CD14-positive monocyte (primary cell): ENCODE measurements around the gene WT1. TPM values are rescaled to one million over a fixed set of nuclear protein-coding genes. Genes with fewer than 3 reads are reported as not detected.

Source experiments
- DNase-seq, 3 donors: peaks; one replicate each; pipeline ENCODE4 v3.0.0-alpha.2; 2011 to 2022
- H2AFZ ChIP-seq: 2 replicates; pipeline ENCODE4 v1.6.0; 2012; ENCODE audit warnings: mild to moderate bottlenecking, low read depth, low read length, inconsistent platforms; ENCODE audit not compliant: insufficient read depth, poor library complexity, severe bottlenecking
- H3K27ac ChIP-seq, 2 donors: 1 replicate in 1 of 2; 2 replicates in 1 of 2; pipeline ENCODE4 v1.5.1; 2012 to 2013; ENCODE audit warnings: low read length in 2 of 2, control low read depth in 1 of 2, inconsistent platforms in 1 of 2, low read depth in 1 of 2, mild to moderate bottlenecking in 1 of 2
- H3K27me3 ChIP-seq, 2 donors: one replicate each; pipeline versions ENCODE4 v1.6.0 to v1.6.1; 2011 to 2013; ENCODE audit warnings: low read length in 2 of 2; ENCODE audit not compliant: control insufficient read depth in 2 of 2, insufficient read depth in 2 of 2
- H3K36me3 ChIP-seq, 2 donors: replicated peaks in 1 of 2; 1 replicate in 1 of 2; 2 replicates in 1 of 2; pipeline versions ENCODE4 v1.5.1 to v1.6.1; 2012 to 2013; ENCODE audit warnings: low read length in 2 of 2, control low read depth in 1 of 2, inconsistent platforms in 1 of 2, mild to moderate bottlenecking in 1 of 2; ENCODE audit not compliant: insufficient read depth in 2 of 2, control insufficient read depth in 1 of 2
- H3K4me1 ChIP-seq, 2 donors: 1 replicate in 1 of 2; 2 replicates in 1 of 2; pipeline versions ENCODE4 v1.5.1 to v1.6.1; 2012 to 2013; ENCODE audit warnings: low read length in 2 of 2, control low read depth in 1 of 2, inconsistent platforms in 1 of 2, mild to moderate bottlenecking in 1 of 2, moderate library complexity in 1 of 2; ENCODE audit not compliant: insufficient read depth in 2 of 2, control insufficient read depth in 1 of 2
- H3K4me2 ChIP-seq: replicated peaks from 2 replicates; pipeline ENCODE3; 2012; ENCODE audit warnings: low read length, moderate library complexity, mild to moderate bottlenecking; ENCODE audit not compliant: poor library complexity, severe bottlenecking; ENCODE audit errors: extremely low read depth
- H3K4me3 ChIP-seq, 3 experiments: fragments of 200-600 bp in 1 of 3; sonication (generic) in 1 of 3; replicated peaks in 1 of 3; 1 replicate in 2 of 3; 2 replicates in 1 of 3; pipeline ENCODE4 v1.5.1; 2011 to 2013; ENCODE audit warnings: low read length in 3 of 3, mild to moderate bottlenecking in 3 of 3, control low read depth in 2 of 3, low read depth in 2 of 3, inconsistent platforms in 1 of 3, moderate library complexity in 1 of 3
- H3K79me2 ChIP-seq: 2 replicates; pipeline ENCODE4 v1.6.0; 2012; ENCODE audit warnings: mild to moderate bottlenecking, control low read depth, inconsistent platforms, low read length, moderate library complexity; ENCODE audit not compliant: insufficient read depth
- H3K9ac ChIP-seq: 2 replicates; pipeline ENCODE4 v1.6.0; 2017; ENCODE audit warnings: low read length, mild to moderate bottlenecking; ENCODE audit not compliant: insufficient read depth, poor library complexity, severe bottlenecking
- H3K9me3 ChIP-seq, 2 donors: replicated peaks in 1 of 2; 1 replicate in 1 of 2; 2 replicates in 1 of 2; pipeline versions ENCODE4 v1.5.1 to v1.6.1; 2012 to 2013; ENCODE audit warnings: low read length in 2 of 2, control low read depth in 1 of 2; ENCODE audit not compliant: control insufficient read depth in 1 of 2, insufficient read depth in 1 of 2
- H4K20me1 ChIP-seq: 2 replicates; pipeline ENCODE4 v1.6.0; 2012; ENCODE audit warnings: mild to moderate bottlenecking, low read length, control low read depth, moderate library complexity; ENCODE audit not compliant: insufficient read depth
- H3K27ac Mint-ChIP-seq, 7 donors: one replicate each; pipeline ENCODE4 v1.8.0; 2020; ENCODE audit warnings: mild to moderate bottlenecking in 7 of 7, mixed read lengths in 7 of 7, moderate library complexity in 6 of 7, inconsistent platforms in 2 of 7
- H3K27me3 Mint-ChIP-seq, 3 donors: one replicate each; pipeline ENCODE4 v1.8.0; 2021 to 2022; ENCODE audit warnings: low read depth in 3 of 3, mild to moderate bottlenecking in 3 of 3, mixed read lengths in 3 of 3, moderate library complexity in 3 of 3, inconsistent platforms in 1 of 3
- H3K36me3 Mint-ChIP-seq, 2 donors: one replicate each; pipeline ENCODE4 v1.8.0; 2020; ENCODE audit warnings: mixed read lengths in 2 of 2, inconsistent platforms in 1 of 2, mild to moderate bottlenecking in 1 of 2
- H3K4me1 Mint-ChIP-seq: one replicate; pipeline ENCODE4 v1.8.0; 2020; ENCODE audit warnings: mild to moderate bottlenecking, mixed read lengths
- H3K4me3 Mint-ChIP-seq, 2 donors: one replicate each; pipeline ENCODE4 v1.8.0; 2020; ENCODE audit warnings: mild to moderate bottlenecking in 2 of 2, mixed read lengths in 2 of 2, moderate library complexity in 1 of 2
- H3K9me3 Mint-ChIP-seq, 7 donors: one replicate each; pipeline ENCODE4 v1.8.0; 2020 to 2022; ENCODE audit warnings: mixed read lengths in 7 of 7, mild to moderate bottlenecking in 6 of 7, moderate library complexity in 6 of 7, inconsistent platforms in 2 of 7
- CTCF ChIP-seq: fragments of 200-600 bp; IDR thresholded peaks from one replicate; pipeline ENCODE4 v1.8.0; 2022; ENCODE audit warnings: antibody characterized with exemption, mild to moderate bottlenecking
- WGBS: methylation state at CpG from one replicate; pipeline ENCODE4 v1.1.5; 2013; ENCODE audit warnings: missing lambda C conversion rate; ENCODE audit not compliant: insufficient coverage; 5-methylcytosine and 5-hydroxymethylcytosine counted together
- intact Hi-C, 2 donors: fragments of 100-400 bp; cut with micrococcal nuclease; formaldehyde crosslinking; loops; one replicate each; pipeline versions ENCODE4 v1.15.0 to v1.15.1; 2023
- polyA plus RNA-seq, 3 donors: library from polyadenylated mRNA; depleted of rRNA in 1 of 3; unstranded in 2 of 3; stranded (reverse) in 1 of 3; fragments of 300-500 nt in 2 of 3; fragments of >200 nt in 1 of 3; fragmentation: Illumina TruSeq in 2 of 3; gene quantifications; 1 replicate in 2 of 3; 2 replicates in 1 of 3; pipeline ENCODE4 v1.2.3, GENCODE V29; 2012 to 2021

The WT1 gene
- polyA plus RNA-seq, 3 donors: not detected

GRCh38 chr11:32435152-32435480 lies 223 bp downstream of the WT1 start:
- Histone ChIP-seq H3K9ac (no peak overlapping the region), H3K27ac (no peak overlapping the region), H4K20me1 (no peaks in the 10 kb centered on the region), H3K27me3 (peaks cover 84 to 97% of the 10 kb centered on the region in 2 donors), H2AFZ (peak overlapping the region; percentile 67), H3K4me2 (peak overlapping the region; percentile 71), H3K9me3 (peaks cover 7 to 53% of the 10 kb centered on the region in 2 donors), H3K4me3 (peak overlapping the region in 1 of 3 experiments; percentile 51), H3K36me3 (no peaks in the 10 kb centered on the region), H3K4me1 (peaks cover 34 to 50% of the 10 kb centered on the region in 2 donors), H3K79me2 (no peaks in the 10 kb centered on the region)
- WGBS: 0% methylated on average over 12 of the region's 33 CpGs
- intact Hi-C loops: no loop called here
- Mint-ChIP-seq H3K36me3 (peaks cover 3 to 7% of the 10 kb centered on the region in 2 donors), H3K27ac (no peak overlapping the region), H3K4me3 (peak overlapping the region in 1 of 2 donors; percentile 21), H3K4me1 (peaks cover 58% of the 10 kb centered on the region), H3K27me3 (peaks cover 90 to 99% (median 95%) of the 10 kb centered on the region in 3 donors), H3K9me3 (peaks cover 0 to 33% (median 15%) of the 10 kb centered on the region in 7 donors)
- DNase-seq: peak; percentile 8 to 29 (median 15)
- no peak for TF ChIP-seq CTCF

- Mint-ChIP-seq H3K4me3 (peak overlapping the region; percentile 41 to 73), H3K4me1 (peaks cover 56% of the 10 kb centered on the region)
- H3K4me1 ChIP-seq: peaks cover 34 to 50% of the 10 kb centered on the region in 2 donors
Measured at GRCh38 chr11:32434356-32435151, 785 bp downstream of the WT1 start.

More at GRCh38 chr11:32434356-32435151, 785 bp downstream of the WT1 start:
- Histone ChIP-seq H3K27me3 (peaks cover 81 to 97% of the 10 kb centered on the region in 2 donors), H3K9me3 (peaks cover 7 to 53% of the 10 kb centered on the region in 2 donors), H3K4me2 (peak overlapping the region; percentile 71), H4K20me1 (no peaks in the 10 kb centered on the region), H3K36me3 (no peaks in the 10 kb centered on the region), H3K27ac (no peak overlapping the region), H3K9ac (no peak overlapping the region), H2AFZ (peak overlapping the region; percentile 67), H3K79me2 (no peaks in the 10 kb centered on the region), H3K4me3 (peak overlapping the region in 1 of 3 experiments; percentile 51)
- no peak for TF ChIP-seq CTCF
- Mint-ChIP-seq H3K27ac (no peak overlapping the region), H3K36me3 (peaks cover 3 to 7% of the 10 kb centered on the region in 2 donors), H3K9me3 (peaks cover 0 to 33% (median 16%) of the 10 kb centered on the region in 7 donors), H3K27me3 (peaks cover 90 to 99% (median 95%) of the 10 kb centered on the region in 3 donors)
- DNase-seq: no peak
- 2% methylated on average over 71 of the region's 77 CpGs for WGBS
- intact Hi-C loops: no loop called here
